ENCODE results near the gene GIMAP1. TPM values are rescaled to one million over a fixed set of nuclear protein-coding genes. Genes with fewer than 3 reads are reported as not detected.

Gene GIMAP1
- total and polyA plus RNA-seq, 7 donors = 1.6 to 10.3 (median 5.0) TPM

- Histone ChIP-seq H3K9me3 (no peaks in the 10 kb centered on the region), H3K27me3 (no peaks in the 10 kb centered on the region), H3K36me3 (no peaks in the 10 kb centered on the region), H3K4me1 (no peaks in the 10 kb centered on the region), H3K4me3 (no peak overlapping the region), H3K27ac (no peak overlapping the region)
- intact Hi-C loops (cut with DNase I) = no loop called here
- no peak for DNase-seq
- TF ChIP-seq POLR2AphosphoS5 (IDR thresholded peaks at IDR 0.05) (no peak), POLR2A (IDR thresholded peaks at IDR 0.05) (no peak), CTCF (IDR thresholded peaks at IDR 0.05) (no peak), EP300 (IDR thresholded peaks at IDR 0.05) (no peak)
- 76 to 84% methylated on average over 5 of the region's 5 CpGs for WGBS, 2 donors
These were observed 16.5 kb downstream of the GIMAP1 start for GRCh38 chr7:150732786-150733481.

GRCh38 chr7:150733482-150734095 lies 17.2 kb downstream of the GIMAP1 start:
- intact Hi-C loops (cut with DNase I) = no loop called here
- H3K27me3 ChIP-seq = no peaks in the 10 kb centered on the region
- 90 to 92% methylated on average over 5 of the region's 5 CpGs for WGBS, 2 donors

GRCh38 chr7:150734254-150734653 lies 17.8 kb downstream of the GIMAP1 start:
- intact Hi-C loops (cut with DNase I) = no loop called here
- no peak for DNase-seq
- Histone ChIP-seq H3K9me3 (no peaks in the 10 kb centered on the region), H3K4me1 (no peaks in the 10 kb centered on the region), H3K4me3 (no peak overlapping the region), H3K36me3 (no peaks in the 10 kb centered on the region), H3K27ac (no peak overlapping the region), H3K27me3 (no peaks in the 10 kb centered on the region)
- WGBS, 2 donors = 79 to 88% methylated on average over 3 of the region's 3 CpGs
- TF ChIP-seq POLR2A (IDR thresholded peaks at IDR 0.05) = no peak
- TF ChIP-seq POLR2AphosphoS5 (IDR thresholded peaks at IDR 0.05) = no peak
- TF ChIP-seq CTCF (IDR thresholded peaks at IDR 0.05) = no peak
- TF ChIP-seq EP300 (IDR thresholded peaks at IDR 0.05) = no peak

More at GRCh38 chr7:150733482-150734095, 17.2 kb downstream of the GIMAP1 start:
- Histone ChIP-seq H3K9me3 (no peaks in the 10 kb centered on the region), H3K4me3 (no peak overlapping the region), H3K36me3 (no peaks in the 10 kb centered on the region), H3K4me1 (no peaks in the 10 kb centered on the region), H3K27ac (no peak overlapping the region)
- DNase-seq = no peak
- no peak for TF ChIP-seq CTCF (IDR thresholded peaks at IDR 0.05)
- TF ChIP-seq POLR2A (IDR thresholded peaks at IDR 0.05) = no peak
- TF ChIP-seq POLR2AphosphoS5 (IDR thresholded peaks at IDR 0.05) = no peak
- no peak for TF ChIP-seq EP300 (IDR thresholded peaks at IDR 0.05)

- no peaks in the 10 kb centered on the region for H3K27me3 ChIP-seq
- peak overlapping the region in 1 of 4 donors; percentile 72 for H3K27ac ChIP-seq
- intact Hi-C loops (cut with DNase I) = no loop called here
- DNase-seq = no peak
- H3K36me3 ChIP-seq = no peaks in the 10 kb centered on the region
- WGBS, 2 donors = 79 to 82% methylated on average over 3 of the region's 3 CpGs
- H3K4me1 ChIP-seq = no peaks in the 10 kb centered on the region
- H3K4me3 ChIP-seq = no peak overlapping the region
- no peaks in the 10 kb centered on the region for H3K9me3 ChIP-seq
- no peak for TF ChIP-seq EP300 (IDR thresholded peaks at IDR 0.05)
- TF ChIP-seq CTCF (IDR thresholded peaks at IDR 0.05) = no peak
- TF ChIP-seq POLR2AphosphoS5 (IDR thresholded peaks at IDR 0.05) = no peak
- TF ChIP-seq POLR2A (IDR thresholded peaks at IDR 0.05) = no peak
These were observed 19.4 kb downstream of the GIMAP1 start for GRCh38 chr7:150735596-150736358.

All from sigmoid colon (tissue), 7 donors.